Retinal pigment epithelial cell (primary cell): ENCODE results near the gene FIZ1.
A peak's percentile ranks its signal among the peaks of the same experiment; 100 is the strongest.

Source experiments
- DNase-seq: peaks from one replicate; pipeline ENCODE4 v3.0.0-alpha.2; 2010; ENCODE audit warnings: low read depth
- H3K4me3 ChIP-seq: 2 replicates; pipeline ENCODE4 v1.5.1; 2011; ENCODE audit warnings: mild to moderate bottlenecking, low read length, control low read depth, moderate library complexity
- TF ChIP-seq, protein P1 (sequence below): conservative IDR thresholded peaks from 2 replicates; pipeline ENCODE4 v1.5.1; 2011; ENCODE audit warnings: low read depth, low read length, control low read depth, inconsistent platforms

The FIZ1 gene, protein sequence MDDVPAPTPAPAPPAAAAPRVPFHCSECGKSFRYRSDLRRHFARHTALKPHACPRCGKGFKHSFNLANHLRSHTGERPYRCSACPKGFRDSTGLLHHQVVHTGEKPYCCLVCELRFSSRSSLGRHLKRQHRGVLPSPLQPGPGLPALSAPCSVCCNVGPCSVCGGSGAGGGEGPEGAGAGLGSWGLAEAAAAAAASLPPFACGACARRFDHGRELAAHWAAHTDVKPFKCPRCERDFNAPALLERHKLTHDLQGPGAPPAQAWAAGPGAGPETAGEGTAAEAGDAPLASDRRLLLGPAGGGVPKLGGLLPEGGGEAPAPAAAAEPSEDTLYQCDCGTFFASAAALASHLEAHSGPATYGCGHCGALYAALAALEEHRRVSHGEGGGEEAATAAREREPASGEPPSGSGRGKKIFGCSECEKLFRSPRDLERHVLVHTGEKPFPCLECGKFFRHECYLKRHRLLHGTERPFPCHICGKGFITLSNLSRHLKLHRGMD

GRCh38 chr19:55599468-55599841 lies at the start of gene FIZ1:
Gene FIZ1 (minus strand): TSS chr19:55599517. CDS start chr19:55597865, 1,652 bp downstream.
- DNase-seq: peak; percentile 95
- TF ChIP-seq, protein P1, sequence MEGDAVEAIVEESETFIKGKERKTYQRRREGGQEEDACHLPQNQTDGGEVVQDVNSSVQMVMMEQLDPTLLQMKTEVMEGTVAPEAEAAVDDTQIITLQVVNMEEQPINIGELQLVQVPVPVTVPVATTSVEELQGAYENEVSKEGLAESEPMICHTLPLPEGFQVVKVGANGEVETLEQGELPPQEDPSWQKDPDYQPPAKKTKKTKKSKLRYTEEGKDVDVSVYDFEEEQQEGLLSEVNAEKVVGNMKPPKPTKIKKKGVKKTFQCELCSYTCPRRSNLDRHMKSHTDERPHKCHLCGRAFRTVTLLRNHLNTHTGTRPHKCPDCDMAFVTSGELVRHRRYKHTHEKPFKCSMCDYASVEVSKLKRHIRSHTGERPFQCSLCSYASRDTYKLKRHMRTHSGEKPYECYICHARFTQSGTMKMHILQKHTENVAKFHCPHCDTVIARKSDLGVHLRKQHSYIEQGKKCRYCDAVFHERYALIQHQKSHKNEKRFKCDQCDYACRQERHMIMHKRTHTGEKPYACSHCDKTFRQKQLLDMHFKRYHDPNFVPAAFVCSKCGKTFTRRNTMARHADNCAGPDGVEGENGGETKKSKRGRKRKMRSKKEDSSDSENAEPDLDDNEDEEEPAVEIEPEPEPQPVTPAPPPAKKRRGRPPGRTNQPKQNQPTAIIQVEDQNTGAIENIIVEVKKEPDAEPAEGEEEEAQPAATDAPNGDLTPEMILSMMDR: no peak
- H3K4me3 ChIP-seq: peak within 1 kb of the TSS; percentile 87

GRCh38 chr19:55648585-55649267 lies 49.4 kb upstream of the FIZ1 start:
- no peak for DNase-seq
- peak overlapping the region; percentile 71 for H3K4me3 ChIP-seq
- TF ChIP-seq, protein P1: no peak

DNA sequence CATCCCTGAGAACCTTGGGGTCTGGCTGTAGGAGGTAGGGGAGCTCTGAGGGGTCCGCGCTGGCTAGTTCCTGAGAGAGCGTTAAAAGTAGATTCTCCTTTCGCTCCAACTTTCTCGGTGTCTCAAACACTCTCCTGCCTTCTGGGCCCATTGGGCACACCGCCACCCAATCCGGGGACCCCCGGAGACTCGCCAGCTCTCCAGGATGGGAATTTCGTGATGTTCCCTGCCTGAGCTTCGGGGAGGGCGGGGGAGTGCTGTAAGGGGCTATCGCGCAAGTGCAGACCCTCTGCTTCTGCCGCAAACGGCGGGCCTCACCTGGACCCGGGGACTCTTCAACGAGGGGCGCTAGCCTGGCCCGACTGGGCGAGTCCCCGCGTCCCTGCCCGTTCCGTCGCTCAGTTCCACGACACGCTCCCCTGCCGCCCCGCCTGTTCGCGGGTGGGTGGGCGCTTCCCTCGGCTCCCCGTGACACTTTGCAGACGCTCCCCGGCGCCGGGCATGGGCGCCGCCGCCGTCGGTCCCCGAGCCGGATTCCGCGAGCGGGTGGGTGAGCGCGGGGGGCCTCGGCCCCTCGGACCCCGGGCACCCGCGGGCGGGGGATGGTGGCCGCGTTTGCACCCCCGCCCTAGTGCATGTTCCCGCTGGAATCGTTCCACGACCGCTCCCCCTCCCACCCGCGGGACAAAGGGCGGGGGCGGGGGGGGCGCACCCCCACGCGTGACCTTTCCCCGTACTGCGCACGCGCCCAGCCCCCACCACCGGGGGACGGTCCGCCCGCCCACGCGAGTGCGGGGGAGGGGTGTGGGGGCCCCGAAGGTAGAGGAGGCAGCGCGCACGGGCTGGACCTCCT lies 48.6 kb upstream of the FIZ1 start, which contains the start of gene CCDC106:
CCDC106 (plus strand) TSS at position 481 of the 853 bp plus-strand sequence. CDS start 835 bp downstream, outside the sequence.
- TF ChIP-seq, protein P1: no peak
- DNase-seq: no peak
- peak within 1 kb of the TSS; percentile 71 for H3K4me3 ChIP-seq

- no peak for DNase-seq
- H3K4me3 ChIP-seq: peak overlapping the region; percentile 71
- TF ChIP-seq, protein P1: no peak
These were observed 47.8 kb upstream of the FIZ1 start for GRCh38 chr19:55646889-55647731.

DNA sequence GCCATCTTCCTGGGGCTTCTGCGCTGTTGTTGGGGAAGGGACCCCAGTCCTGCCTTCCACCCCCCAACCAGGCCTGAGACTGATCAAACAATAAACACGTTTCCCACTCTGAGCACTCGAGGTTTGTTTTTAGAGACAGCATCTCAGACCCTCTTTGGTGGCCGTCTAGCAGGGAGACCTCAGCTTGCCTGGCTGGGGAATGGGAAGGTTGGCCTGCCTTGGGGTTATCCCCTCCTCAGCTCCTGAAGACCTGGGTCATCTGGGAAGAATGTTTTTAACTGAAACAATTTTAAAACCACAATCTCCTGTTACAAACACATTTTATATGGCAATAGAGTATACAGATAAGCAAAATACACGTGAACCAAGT lies 46.2 kb upstream of the FIZ1 start:
- DNase-seq: no peak
- H3K4me3 ChIP-seq: no peak overlapping the region
- TF ChIP-seq, protein P1: no peak
